Frontal cortex (tissue), 4 donors: ENCODE data around the gene DHRS13. TPM values are rescaled to one million over a fixed set of nuclear protein-coding genes. Genes with fewer than 3 reads are reported as not detected.

ENCODE experiments used
- DNase-seq, 2 donors: peaks; one replicate each; pipeline ENCODE4 v3.0.0; 2012; ENCODE audit warnings: low spot score in 2 of 2
- FAIRE-seq: peaks from 2 replicates; lab custom pipeline; 2012; peaks lifted over from hg19 to GRCh38; lab: Jason Lieb, UNC
- total RNA-seq: library from RNA; depleted of rRNA; stranded (reverse); fragments of >200 nt; gene quantifications from one replicate; pipeline ENCODE4 v1.2.3, GENCODE V29; 2014
- donor health status: control.
- donor health status: control.
- donor health status: control.

The DHRS13 gene, protein sequence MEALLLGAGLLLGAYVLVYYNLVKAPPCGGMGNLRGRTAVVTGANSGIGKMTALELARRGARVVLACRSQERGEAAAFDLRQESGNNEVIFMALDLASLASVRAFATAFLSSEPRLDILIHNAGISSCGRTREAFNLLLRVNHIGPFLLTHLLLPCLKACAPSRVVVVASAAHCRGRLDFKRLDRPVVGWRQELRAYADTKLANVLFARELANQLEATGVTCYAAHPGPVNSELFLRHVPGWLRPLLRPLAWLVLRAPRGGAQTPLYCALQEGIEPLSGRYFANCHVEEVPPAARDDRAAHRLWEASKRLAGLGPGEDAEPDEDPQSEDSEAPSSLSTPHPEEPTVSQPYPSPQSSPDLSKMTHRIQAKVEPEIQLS
- 28.9 TPM for total RNA-seq

DNA sequence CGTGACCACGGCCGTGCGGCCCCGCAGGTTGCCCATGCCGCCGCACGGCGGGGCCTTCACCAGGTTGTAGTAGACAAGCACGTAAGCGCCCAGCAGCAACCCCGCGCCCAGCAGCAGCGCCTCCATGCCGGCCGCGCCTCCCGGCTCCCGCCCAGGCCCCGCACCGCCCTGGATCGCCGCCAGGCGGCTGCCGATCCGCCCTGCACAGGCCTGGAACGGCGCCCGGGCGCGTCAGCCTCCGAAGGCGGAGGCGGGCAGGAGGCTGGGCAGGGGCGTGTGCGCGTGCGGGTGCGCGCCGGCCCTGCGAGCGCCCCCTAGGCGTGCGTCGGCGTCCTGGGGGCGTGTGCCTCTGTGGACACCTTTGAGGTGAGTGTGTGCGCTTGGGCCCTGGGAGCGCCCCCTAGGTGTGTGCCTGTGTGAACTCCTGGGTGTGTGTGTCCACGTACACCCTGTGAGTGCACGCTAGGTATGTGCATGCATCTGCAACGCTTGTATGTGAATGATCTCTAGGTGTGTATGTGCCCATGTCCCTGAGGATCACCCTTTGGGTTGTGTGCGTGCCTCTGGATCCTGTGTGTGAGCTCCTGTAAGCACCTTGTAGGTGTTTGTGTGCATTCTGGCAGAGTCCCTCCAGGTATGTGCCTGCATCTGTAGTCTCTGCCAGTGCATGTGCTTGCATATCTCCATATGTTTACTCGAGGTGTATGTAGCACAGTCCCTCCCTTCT is at the start of gene DHRS13:
TSS of gene DHRS13 (minus strand) at position 261 of the 727 bp plus-strand sequence. CDS start at position 126, 135 bp downstream.
- DNase-seq = peak; percentile 89 to 95
- FAIRE-seq = no peak

DNA sequence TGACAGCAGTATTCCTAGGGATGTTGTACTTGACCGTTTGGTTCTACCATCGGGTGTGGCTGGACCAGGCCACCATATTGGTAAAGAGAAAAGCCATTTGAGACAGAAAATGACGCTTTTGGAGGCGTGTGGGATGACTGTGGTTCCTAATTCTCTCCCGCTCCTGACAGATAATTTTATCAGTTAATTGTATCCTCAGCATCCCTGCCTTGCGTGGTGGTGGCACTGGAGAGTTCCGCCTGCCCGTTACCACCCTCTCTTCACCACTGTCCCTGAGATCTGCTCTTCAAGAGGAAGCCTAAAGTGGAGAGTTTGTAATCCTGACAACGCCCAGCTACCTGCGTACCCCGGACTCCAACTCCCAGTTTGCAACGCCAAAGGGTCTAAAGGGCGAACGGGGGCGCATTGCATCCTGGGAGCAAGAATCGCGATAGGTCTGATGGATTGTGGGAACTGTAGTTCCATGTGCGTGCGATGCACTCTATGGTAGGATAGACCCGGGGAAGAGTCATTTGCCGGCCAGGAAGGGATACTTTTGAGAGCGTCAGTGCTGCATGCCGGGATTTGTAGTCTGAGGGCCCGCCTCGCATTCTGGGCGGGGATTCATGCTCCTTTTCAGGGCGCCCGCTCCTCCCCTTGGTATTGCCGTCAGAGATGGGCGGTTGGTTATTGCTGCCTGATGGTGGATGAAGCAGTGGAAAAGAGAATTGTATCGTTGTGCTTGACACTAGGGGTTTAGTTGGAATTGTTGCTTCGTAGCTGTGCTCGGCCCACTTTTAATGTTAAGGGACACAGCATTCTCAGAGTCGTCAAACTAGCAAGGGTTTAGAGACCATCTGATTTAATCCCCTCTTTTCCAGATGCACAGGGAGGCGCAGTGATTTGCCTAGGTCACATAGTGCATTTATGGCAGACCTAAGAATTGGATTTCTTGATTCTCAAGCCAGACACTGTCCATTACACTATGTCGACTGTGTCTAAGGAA is 49.4 kb upstream of the DHRS13 start:
- FAIRE-seq = peak; percentile 92
- peak; percentile 90 to 93 for DNase-seq

DNA sequence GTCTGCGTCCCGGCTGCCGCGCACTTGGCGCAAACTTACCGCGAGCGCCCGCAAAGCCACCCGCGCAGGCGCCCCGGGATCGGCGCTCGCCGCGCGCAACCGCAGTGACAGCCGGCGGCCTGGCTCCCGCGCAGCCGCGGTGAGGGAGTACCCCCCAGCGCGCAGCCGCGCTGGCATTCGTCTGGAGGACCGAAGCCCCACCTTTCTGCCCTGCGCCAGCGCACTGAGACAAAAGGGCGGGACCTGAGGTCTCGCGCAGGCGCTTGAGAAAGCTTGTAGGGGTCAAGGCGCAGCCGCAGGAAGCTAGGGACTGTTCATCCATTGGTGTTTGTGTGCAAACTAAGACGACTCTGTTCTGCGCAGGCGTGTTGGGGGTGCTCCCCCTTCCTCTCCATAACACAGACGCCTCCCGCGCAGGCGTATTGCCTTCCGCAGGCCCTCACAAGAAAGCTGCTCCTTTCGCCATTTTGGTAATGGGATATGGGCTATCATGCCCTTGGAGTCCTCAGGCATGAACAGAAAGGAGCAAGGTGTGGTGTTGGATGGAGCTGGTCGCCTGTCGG is 48.6 kb upstream of the DHRS13 start, which contains the start of gene PHF12:
TSS of gene PHF12 (minus strand) at position 91 of the 563 bp plus-strand sequence. CDS start 558 bp downstream, outside the sequence.
- DNase-seq (peak; percentile 83 to 91), FAIRE-seq (no peak)

DNA sequence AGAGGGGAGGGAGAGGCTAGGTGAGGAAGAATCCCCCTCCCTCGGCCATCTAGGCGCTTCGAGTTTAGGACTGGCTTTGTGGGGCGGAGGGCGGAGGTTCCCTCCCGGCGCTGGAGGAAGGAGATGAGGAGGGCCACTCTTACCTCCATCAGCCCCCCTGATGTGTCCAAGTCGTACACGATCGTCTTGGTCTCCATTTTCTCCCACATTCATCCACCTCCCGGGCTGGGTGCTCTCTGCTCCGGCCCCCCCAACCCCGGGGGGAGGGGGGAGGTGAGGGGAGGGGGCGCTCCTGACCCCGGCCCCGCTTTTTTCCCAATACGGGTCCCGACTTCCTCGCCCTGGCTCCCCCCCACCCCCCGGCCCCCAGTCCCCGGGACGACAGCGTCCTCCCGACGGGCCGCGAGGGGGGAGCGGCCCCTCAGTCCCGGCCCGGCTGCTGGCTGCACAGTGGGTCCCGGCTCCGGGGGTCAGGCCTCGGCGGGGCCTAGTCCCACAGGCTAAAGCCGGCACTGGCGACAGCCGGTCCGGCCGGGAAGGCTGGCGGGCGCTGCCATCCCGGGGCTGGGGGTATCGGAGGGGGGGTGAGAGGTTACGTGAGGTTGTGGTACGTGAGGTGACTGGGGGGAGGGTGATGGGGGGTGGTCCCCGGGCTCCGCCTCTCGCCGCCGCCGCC is 48.0 kb upstream of the DHRS13 start:
- FAIRE-seq (no peak), DNase-seq (no peak)

DNA sequence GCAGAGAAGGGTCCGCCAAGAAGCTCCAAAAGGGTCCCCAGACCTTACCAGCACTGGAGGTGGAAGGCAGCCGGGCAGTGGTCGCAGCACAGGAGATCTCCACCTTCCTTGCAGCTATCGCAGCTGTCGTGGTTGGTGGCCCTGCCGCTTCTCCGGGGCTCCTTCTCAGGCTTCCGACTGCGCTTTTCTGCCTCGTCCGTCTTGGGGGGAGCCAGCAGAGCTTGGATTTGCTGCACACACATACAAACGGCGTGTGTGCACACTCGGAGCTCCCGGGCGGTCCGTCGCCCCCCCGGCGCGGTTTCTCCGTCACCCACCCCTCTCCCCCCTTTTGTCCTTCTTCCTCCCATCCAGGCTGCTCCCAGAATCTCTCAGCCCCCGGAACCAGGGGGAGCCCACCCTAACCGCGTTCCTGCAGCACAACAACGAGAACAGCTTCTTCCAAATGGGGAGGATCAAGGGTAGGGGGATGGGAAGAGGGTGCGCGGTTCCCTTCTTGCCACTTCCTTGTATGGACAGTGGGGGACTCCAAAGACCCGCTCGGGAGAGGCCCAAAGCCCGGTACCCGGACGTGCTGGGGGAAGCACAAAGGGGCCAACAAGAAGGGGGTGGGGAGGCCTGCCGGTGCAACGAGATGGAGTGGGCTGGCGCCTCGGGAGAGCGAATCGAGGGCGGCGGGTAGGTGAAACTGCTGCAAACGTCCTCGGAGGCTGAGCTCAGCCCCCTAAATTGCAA is 47.3 kb upstream of the DHRS13 start:
- DNase-seq (peak; percentile 39 to 56), FAIRE-seq (no peak)

DNA sequence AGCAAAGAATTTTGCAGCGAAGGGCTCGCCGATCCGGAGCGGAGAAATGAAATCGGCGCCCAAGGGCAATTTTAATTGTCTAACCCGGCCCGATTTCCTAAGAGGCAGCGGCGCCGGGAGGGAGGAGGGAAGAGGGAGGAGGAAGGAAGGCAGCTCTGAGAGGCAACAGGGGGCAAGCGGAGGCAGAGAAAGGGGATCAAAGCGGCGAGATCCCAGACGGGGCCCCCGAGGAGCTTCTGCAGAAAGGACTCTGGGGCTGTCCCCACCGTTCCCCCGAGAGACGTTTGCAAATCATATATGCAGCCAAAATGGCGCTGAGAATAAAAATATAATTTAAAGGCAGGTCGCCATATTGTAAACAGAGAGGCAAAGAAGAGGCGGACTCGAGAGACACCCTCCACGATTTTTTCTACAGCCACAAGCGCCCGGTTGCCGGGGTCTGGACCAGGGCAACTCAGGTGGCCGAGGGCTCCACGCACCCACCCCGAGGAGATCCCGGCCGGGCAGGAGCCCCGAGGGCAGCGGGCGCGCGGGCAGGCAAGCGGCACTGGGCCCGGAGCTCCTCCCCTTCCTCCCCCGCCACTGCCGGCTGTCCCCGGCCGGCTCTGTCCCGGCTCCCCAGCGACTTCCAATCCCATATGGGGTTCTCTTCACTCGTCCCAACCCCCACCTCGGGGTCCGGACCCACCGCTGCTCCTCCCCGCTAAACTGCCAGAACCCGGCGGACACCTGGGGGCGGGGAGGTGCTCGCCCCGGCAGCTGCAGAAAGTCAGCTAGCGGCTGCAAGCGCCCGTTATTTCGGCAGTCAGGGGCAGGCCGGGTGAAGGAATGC is 46.5 kb upstream of the DHRS13 start:
- FAIRE-seq (no peak), DNase-seq (peak; percentile 22 to 51)

DNA sequence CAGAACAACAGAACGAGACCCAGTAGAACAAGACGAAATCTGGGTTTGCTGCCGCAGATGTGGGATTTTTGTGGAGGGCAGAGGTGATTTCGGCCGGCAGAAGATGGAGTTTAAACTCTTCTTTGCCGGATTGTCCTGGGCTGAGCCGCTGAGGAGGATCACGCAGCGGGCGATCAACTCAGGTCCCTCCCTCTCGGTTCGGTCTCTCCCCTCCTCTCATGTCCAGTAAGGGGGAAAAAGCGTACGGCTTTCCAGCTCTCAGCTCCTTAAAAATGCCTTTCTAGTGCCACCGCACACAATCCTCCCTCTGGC is 46.0 kb upstream of the DHRS13 start:
- no peak for FAIRE-seq

DNA sequence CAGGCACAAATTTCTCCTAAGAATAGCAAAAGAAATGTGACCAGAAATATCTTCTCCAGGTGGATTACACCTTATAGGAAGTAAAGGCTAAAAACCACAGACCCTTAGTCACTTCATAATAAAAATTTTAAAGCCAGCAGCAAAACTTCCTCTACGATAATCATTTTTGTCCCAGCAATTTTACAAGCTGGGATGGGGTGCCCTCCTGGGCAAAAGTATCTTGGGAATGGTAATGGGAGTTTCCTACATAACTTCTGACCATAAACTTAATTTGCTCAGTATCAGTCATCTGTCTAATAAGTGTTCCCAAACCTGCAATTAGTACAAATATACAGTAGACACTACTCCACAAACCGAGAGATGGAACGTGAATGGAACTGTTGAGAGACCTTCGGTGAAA is 45.5 kb upstream of the DHRS13 start:
- DNase-seq (no peak), FAIRE-seq (no peak)

More for the DNA sequence above, 46.0 kb upstream of the DHRS13 start:
- DNase-seq = no peak

DNA sequence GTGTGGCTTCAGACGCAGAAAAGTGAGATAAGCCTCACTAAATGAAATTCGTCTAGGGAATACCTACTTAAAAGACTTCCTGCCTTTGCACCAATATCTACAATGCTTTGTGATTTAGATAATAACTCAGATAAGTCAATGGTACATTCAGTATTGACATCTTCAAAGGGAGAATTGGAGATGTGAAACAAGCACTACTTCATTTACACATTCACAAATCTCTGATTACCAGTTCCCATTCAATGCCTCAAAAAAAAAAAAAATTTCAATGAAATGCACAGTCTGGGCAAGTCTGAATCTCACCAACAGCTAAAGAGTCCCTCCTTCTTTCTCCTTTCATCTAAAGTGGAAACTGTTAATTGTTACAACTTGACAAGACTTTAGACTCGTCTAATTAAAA is 44.8 kb upstream of the DHRS13 start:
- FAIRE-seq (no peak), DNase-seq (no peak)

DNA sequence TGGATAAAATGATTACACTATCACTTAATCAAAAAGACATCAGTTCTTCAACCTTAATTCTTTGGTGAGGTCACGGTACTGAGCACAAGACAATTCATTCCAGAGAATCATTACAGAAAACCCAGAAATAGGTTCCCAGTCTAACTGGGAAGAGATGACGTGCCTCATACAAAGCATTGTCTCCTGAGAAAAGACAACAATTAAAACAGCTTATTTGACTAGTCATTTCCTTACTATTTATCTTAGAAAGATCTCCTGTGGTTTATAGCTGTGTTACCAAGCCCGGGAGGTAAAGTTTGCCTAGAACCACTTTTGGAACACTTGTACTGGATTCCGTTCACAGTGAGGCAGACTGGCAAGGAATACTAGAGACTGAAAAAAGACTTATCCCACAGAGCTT is 43.4 kb upstream of the DHRS13 start:
- FAIRE-seq (no peak), DNase-seq (no peak)

DNA sequence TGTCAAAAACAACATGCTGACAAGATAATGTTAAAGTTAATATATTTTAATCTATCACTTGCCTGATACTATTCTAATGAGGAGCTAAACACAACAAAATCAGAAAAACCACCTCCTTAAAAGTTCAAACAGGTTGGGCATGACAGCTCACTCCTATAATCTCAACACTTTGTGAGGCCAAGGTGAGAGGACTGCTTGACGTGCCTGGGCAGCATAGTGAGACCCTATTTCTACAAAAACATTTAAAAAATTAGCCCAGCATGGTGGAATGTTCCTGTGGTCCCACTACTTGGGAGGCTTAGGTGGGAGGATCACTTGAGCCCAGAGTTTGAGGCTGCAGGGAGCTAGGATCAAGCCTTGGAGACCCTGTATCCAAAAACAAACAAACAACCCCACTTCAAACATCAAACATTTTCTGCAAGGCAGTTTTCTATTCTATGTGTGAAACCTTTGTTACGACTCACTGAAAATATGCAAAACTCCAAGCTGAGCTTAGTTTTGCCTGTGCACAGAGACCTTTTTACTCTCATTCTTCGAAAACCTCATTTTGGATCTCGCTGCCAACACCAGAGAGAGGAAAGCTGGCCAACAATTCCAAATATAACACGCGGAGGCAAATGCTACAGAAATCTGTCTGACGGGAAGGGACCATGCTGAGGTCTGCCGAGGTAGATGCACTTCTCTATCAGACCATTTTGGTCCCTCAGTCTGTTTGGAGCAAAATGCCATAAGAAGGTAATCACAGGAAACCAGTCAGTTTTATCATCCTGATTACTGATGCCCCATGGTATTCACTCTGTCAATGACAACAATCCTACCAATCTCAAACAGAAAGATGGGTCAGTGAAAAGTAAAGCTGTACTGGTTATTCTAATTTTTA is 42.2 kb upstream of the DHRS13 start:
- FAIRE-seq = no peak
- no peak for DNase-seq

DNA sequence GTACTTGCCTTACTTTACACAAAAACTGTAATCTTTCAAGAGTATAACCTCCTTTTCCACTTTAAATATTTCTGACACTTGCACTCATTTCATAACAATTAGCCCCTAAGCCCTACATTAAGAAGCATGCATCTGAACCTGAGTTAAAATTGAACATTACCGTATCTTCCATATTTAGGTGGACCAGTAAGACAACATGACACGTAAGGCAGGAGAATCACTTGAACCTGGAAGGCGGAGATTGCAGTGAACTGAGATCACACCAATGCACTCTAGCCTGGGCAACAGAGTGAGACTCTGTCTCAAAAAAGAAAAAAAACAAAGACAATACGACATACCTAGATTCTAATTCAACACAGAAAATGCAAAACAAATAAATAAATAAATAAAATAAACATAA is 41.5 kb upstream of the DHRS13 start:
- FAIRE-seq (no peak), DNase-seq (no peak)

DNA sequence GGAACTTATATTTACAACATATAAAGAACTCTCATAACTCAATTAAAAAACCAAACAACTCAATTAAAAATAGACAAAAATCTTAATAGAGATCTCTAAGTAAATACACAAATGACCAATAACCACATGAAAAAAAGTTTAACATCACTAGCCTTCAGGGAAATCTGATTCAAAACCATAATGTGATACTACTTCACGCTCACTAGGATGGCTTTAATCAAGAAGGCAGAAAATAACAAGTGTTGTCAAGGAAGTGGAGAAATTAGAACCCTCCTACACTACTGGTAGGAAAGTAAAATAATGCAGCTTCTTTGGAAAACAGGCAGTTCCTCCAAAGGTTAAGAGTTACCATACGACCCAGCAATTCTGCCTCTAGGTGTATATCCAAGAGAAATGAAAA is 40.0 kb upstream of the DHRS13 start:
- FAIRE-seq = no peak
- DNase-seq = no peak

DNA sequence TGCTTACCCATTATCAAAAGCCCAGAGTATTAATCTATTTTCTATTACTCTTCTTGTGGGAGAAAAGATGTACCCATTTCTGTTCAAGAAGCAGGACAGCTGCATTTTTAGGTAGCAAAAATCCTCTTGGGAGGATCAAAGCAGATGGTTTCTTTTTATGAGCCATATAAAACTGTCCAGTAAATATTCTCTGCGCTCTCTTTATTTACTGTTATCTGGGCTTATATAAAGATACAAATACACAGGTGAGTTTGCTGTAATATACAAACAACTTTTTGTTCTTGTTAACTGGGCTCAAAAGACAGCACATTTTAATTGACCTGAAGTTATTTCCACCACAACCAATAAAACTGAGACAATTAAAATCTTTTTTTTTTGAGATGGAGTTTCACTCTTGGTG is 38.4 kb upstream of the DHRS13 start:
- DNase-seq = no peak
- FAIRE-seq = no peak

DNA sequence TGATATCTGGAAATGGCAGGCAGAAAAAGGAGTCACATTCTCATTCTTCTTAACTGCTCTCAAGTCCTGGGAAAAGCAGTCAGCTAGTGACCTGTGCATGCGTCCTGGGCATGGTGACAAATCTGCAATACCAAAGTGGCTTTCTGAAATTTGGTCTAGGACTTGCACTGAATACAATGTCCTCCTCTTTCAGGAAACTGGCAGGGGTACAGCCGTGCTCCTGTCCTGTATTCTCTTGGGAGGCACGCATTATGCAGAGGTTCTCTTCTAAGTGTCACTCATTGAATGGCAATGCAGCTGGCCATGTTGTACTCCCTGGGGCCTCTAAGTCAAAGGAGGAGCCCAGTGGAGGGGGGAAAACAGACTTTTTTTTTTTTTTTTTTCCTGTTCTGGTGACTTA is 37.8 kb upstream of the DHRS13 start:
- DNase-seq = no peak
- no peak for FAIRE-seq

DNA sequence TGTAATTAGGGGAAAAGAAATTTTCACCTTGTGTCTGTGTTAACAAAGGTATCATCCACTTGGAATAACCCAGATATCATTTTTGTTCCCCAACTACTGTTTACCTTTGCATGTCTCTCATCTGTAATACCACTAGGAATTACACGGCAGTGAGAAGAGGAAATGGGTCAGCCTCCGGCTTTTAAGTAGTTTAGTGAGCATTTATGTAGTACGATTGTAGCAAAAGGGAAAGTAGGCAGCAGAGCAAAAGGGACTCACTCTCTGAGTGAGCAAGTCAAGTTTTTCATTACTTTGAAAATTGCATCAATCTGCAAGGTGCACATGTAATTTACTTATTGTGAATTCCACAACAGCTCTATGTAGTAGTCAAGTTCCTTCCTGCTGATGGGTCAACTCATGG is 37.3 kb upstream of the DHRS13 start:
- no peak for FAIRE-seq
- no peak for DNase-seq

DNA sequence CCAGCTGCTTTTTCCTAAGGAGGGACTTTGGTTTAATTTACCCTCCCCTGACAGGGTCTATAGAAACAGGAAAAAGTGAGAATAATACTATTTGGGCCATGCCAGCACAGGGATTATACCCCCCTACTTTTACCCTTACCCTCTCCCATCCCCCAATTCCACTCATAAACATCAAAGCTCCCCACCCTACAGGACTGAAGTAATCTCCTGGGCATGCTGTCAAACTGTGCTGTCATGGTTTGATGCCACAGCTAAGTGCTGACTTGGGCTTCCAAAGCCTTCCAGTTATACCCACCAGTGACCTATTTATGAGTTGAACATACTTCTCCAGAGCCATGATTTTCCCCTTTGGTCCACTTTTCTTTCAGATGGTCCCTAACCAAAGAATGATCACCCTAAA is 35.7 kb upstream of the DHRS13 start:
- FAIRE-seq (no peak), DNase-seq (no peak)
